ENCODE data around the gene ADAMTS4. TPM values are rescaled to one million over a fixed set of nuclear protein-coding genes. Genes with fewer than 3 reads are reported as not detected.

ADAMTS4 gene
- total and polyA plus RNA-seq, 9 of the 15 experiments (the other 6 are each of a cell fraction or from before 2014, with no cell fraction given): 0.07 to 3.7 (median 0.41) TPM

- Histone ChIP-seq H3K9me3 (replicated peaks; ENCODE audit: control insufficient read depth, insufficient read depth, low read depth, low read length) (no peaks in the 10 kb centered on the region), H4K20me1 (replicated peaks; ENCODE audit: control insufficient read depth, insufficient read depth, low read length) (no peaks in the 10 kb centered on the region), H3K4me3 (no peak overlapping the region), H3K27ac (ENCODE audit: extremely low read depth, low read depth, low read length) (peak overlapping the region; percentile 16; the same call in 1 of the 3 replicates), H3K36me3 (ENCODE audit: control insufficient read depth, insufficient read depth, low read length) (no peaks in the 10 kb centered on the region), H2AFZ (ENCODE audit: low read depth, low read length) (peak overlapping the region; percentile 81), H3K4me1 (replicated peaks in 1 of 2; ENCODE audit: control insufficient read depth in 2 of 2, insufficient read depth in 2 of 2, low read length in 2 of 2) (peaks cover 59 to 64% of the 10 kb centered on the region in 2 experiments), H3K79me2 (ENCODE audit: control insufficient read depth, insufficient read depth, low read length) (peaks cover under 1% of the 10 kb centered on the region; the same call in 1 of the 3 replicates), H3K9ac (ENCODE audit: insufficient read depth in 1 of 2, low read depth in 2 of 2, low read length in 2 of 2) (peak overlapping the region in 1 of 2 experiments; percentile 85; a peak in 2 of 4 replicates), H3K27me3 (ENCODE audit: control insufficient read depth in 2 of 2, insufficient read depth in 2 of 2, low read length in 2 of 2) (no peaks in the 10 kb centered on the region), H3K9me1 (ENCODE audit: control insufficient read depth, insufficient read depth, low read length) (no peaks in the 10 kb centered on the region), H3K4me2 (ENCODE audit: insufficient read depth, low read length) (0 out of 2 replicates have a peak overlapping the region, but pooled peaks have one; percentile 12)
- TF ChIP-seq TFAP4 (CRISPR knock-in tag; IDR thresholded peaks at IDR 0.05; ENCODE audit: borderline replicate concordance): peak; percentile 59; the same call in 1 of the 2 replicates
- peak; percentile 23; the same call in 1 of the 2 replicates for TF ChIP-seq RBFOX2 (IDR thresholded peaks at IDR 0.05; ENCODE audit: low read depth, low read length)
- no peak for TF ChIP-seq ZNF280A (IDR thresholded peaks at IDR 0.05; ENCODE audit: low read depth, partially characterized antibody)
- no peak for TF ChIP-seq ZNF165 (CRISPR knock-in tag; IDR thresholded peaks at IDR 0.05; ENCODE audit: borderline replicate concordance)
- TF ChIP-seq CBX3 (IDR thresholded peaks at IDR 0.05; ENCODE audit: borderline replicate concordance in 1 of 2, low read length in 2 of 2): no peak
- TF ChIP-seq ZBTB33 (CRISPR knock-in tag; IDR thresholded peaks at IDR 0.05): peak; percentile 65; the same call in 1 of the 2 replicates
- peak in 1 of 3 experiments; percentile 44 for TF ChIP-seq YY1 (IDR thresholded peaks at IDR 0.05; ENCODE audit: borderline replicate concordance in 1 of 3, control insufficient read depth in 1 of 3, extremely low read depth in 1 of 3, insufficient read depth in 3 of 3, insufficient read length in 1 of 3, insufficient replicate concordance in 2 of 3, low read depth in 1 of 3, low read length in 2 of 3)
- TF ChIP-seq VEZF1 (CRISPR knock-in tag; IDR thresholded peaks at IDR 0.05): 0 out of 2 replicates have a peak, but pooled peaks have one; percentile 8
- peak; percentile 84 for TF ChIP-seq ZNF263 (CRISPR knock-in tag; IDR thresholded peaks at IDR 0.05; ENCODE audit: borderline replicate concordance)
- peak; percentile 14; the same call in 1 of the 2 replicates for TF ChIP-seq PHF8 (IDR thresholded peaks at IDR 0.05; ENCODE audit: borderline replicate concordance, low read length)
- peak; percentile 56 for TF ChIP-seq ZFX (CRISPR knock-in tag; IDR thresholded peaks at IDR 0.05)
- in situ Hi-C loops (cut with MboI): no loop called here
- BruUV-seq (replicated peaks): no TSS peak
- 68% methylated on average over 23 of the region's 27 CpGs for WGBS (ENCODE audit: insufficient coverage, low coverage, missing lambda C conversion rate)
- intact Hi-C loops (cut with micrococcal nuclease): no loop called here
- DNase-seq (ENCODE audit: extremely low read depth in 1 of 4, low spot score in 3 of 4) (no peak), FAIRE-seq (no peak), ATAC-seq (no peak)
- ChIA-PET CTCF (ENCODE audit: low intra/inter-chr PET ratio) (interaction anchor here (0.5 kb wide), 1 partner anchor 177 kb away, joined by 3 read pairs; no protein-coding TSS in a partner anchor), POLR2A (no interaction called here)
These were observed 2.1 kb downstream of the ADAMTS4 start for GRCh38 chr1:161196521-161197451.
